ENCODE measurements around the gene MSL1. TPM values are rescaled to one million over a fixed set of nuclear protein-coding genes. Genes with fewer than 3 reads are reported as not detected.

The MSL1 gene
- total RNA-seq, 4 donors from 2014 or later = 86.3 to 207 (median 117) TPM

- peaks cover 0 to 18% (median 6%) of the 10 kb centered on the region in 4 donors for H3K4me1 ChIP-seq
- TF ChIP-seq POLR2A (IDR thresholded peaks at IDR 0.05) = no peak
- no peak for TF ChIP-seq CTCF (IDR thresholded peaks at IDR 0.05)
- no peaks in the 10 kb centered on the region for H3K27me3 ChIP-seq
- no peak overlapping the region for H3K4me3 ChIP-seq
- no peak for DNase-seq
- no peaks in the 10 kb centered on the region for H3K9me3 ChIP-seq
- peak overlapping the region in 2 of 4 donors; percentile 91 to 96 for H3K27ac ChIP-seq
- H3K36me3 ChIP-seq = no peaks in the 10 kb centered on the region
Measured at GRCh38 chr17:40182606-40183005, 60.8 kb downstream of the MSL1 start.

Other genes starting within 250 kb of the MSL1 start
- 100 to 1,000 TPM in 3 of 4 donors, 10 to 100 TPM in 1; 91.6 to 277 (median 235) TPM for gene GSDMB, start 203.3 kb upstream of the MSL1 start, total RNA-seq
- gene ORMDL3, start 194.4 kb upstream of the MSL1 start, total RNA-seq = 10 to 100 TPM; 33.0 to 97.4 (median 79.0) TPM
- gene LRRC3C, start 194.2 kb upstream of the MSL1 start, total RNA-seq = not detected
- gene GSDMA, start 159.0 kb upstream of the MSL1 start, total RNA-seq = 1 to 10 TPM in 2 of 4 donors, not detected in 2; 1.6 to 3.3 TPM
- gene PSMD3, start 141.2 kb upstream of the MSL1 start, total RNA-seq = 10 to 100 TPM; 65.2 to 87.9 (median 73.7) TPM
- not detected for gene CSF3, start 106.5 kb upstream of the MSL1 start, total RNA-seq
- 100 to 1,000 TPM in 3 of 4 donors, 10 to 100 TPM in 1; 77.9 to 176 (median 146) TPM for gene MED24, start 67.6 kb upstream of the MSL1 start, total RNA-seq
- 10 to 100 TPM; 43.4 to 80.5 (median 68.5) TPM for gene THRA, start 59.0 kb upstream of the MSL1 start, total RNA-seq
- gene NR1D1, start 21.4 kb upstream of the MSL1 start, total RNA-seq = 10 to 100 TPM; 13.2 to 38.8 (median 18.9) TPM
- gene CASC3, start 18.6 kb downstream of the MSL1 start, total RNA-seq = 100 to 1,000 TPM in 1 of 4 donors, 10 to 100 TPM in 3; 54.6 to 138 (median 57.5) TPM
- 100 to 1,000 TPM in 3 of 4 donors, 10 to 100 TPM in 1; 56.9 to 317 (median 207) TPM for gene RAPGEFL1, start 55.5 kb downstream of the MSL1 start, total RNA-seq
- gene WIPF2, start 97.3 kb downstream of the MSL1 start, total RNA-seq = 10 to 100 TPM; 20.6 to 34.3 (median 26.8) TPM
- 10 to 100 TPM in 1 of 4 donors, 1 to 10 TPM in 3; 2.5 to 21.5 (median 3.4) TPM for gene CDC6, start 165.9 kb downstream of the MSL1 start, total RNA-seq
- gene RARA, start 187.2 kb downstream of the MSL1 start, total RNA-seq = 10 to 100 TPM; 46.2 to 93.3 (median 72.1) TPM
- gene GJD3, start 242.8 kb downstream of the MSL1 start, total RNA-seq = 1 to 10 TPM in 1 of 4 donors, not detected in 3; 1.6 TPM

Measured in Peyer's patch (tissue), 4 donors.